ENCODE measurements around the gene ANO9. TPM values are rescaled to one million over a fixed set of nuclear protein-coding genes. Genes with fewer than 3 reads are reported as not detected.

Gene ANO9
- total and polyA plus RNA-seq, 10 donors = 10.2 to 53.8 (median 26.3) TPM

GRCh38 chr11:433111-433510 lies 8.7 kb downstream of the ANO9 start:
- no peak overlapping the region for H3K4me3 ChIP-seq
- H3K9me3 ChIP-seq = no peaks in the 10 kb centered on the region
- H3K27ac ChIP-seq = no peak overlapping the region
- 91 to 96% (median 94%) methylated on average over 17 of the region's 17 CpGs for WGBS, 5 donors
- TF ChIP-seq POLR2A (IDR thresholded peaks at IDR 0.05) = no peak
- no peak for TF ChIP-seq CTCF (IDR thresholded peaks at IDR 0.05 in 8 of 11, conservative IDR thresholded peaks at IDR 0.05 in 3 of 11)
- no peak for TF ChIP-seq POLR2AphosphoS5 (IDR thresholded peaks at IDR 0.05)
- intact Hi-C loops (cut with DNase I; ENCODE audit: low total_unique reads) = no loop called here
- no peak for DNase-seq
- H3K36me3 ChIP-seq = peaks cover 0 to 15% (median 0%) of the 10 kb centered on the region in 6 donors
- H3K4me1 ChIP-seq = no peaks in the 10 kb centered on the region
- peaks cover 0 to 9% (median 0%) of the 10 kb centered on the region in 7 donors for H3K27me3 ChIP-seq (replicated peaks in 1 of 7)

GRCh38 chr11:432501-433100 lies 9.2 kb downstream of the ANO9 start:
- H3K36me3 ChIP-seq = peaks cover 0 to 16% (median 0%) of the 10 kb centered on the region in 6 donors
- WGBS, 5 donors = 89 to 96% (median 93%) methylated on average over 18 to 20 of the region's 20 CpGs
- no peak overlapping the region for H3K4me3 ChIP-seq
- intact Hi-C loops (cut with DNase I; ENCODE audit: low total_unique reads) = no loop called here
- H3K9me3 ChIP-seq = no peaks in the 10 kb centered on the region
- TF ChIP-seq POLR2A (IDR thresholded peaks at IDR 0.05) (no peak), POLR2AphosphoS5 (IDR thresholded peaks at IDR 0.05) (no peak), CTCF (IDR thresholded peaks at IDR 0.05 in 8 of 11, conservative IDR thresholded peaks at IDR 0.05 in 3 of 11) (no peak)
- DNase-seq = no peak
- H3K27ac ChIP-seq = no peak overlapping the region
- no peaks in the 10 kb centered on the region for H3K4me1 ChIP-seq
- peaks cover 0 to 6% (median 0%) of the 10 kb centered on the region in 7 donors for H3K27me3 ChIP-seq (replicated peaks in 1 of 7)

- TF ChIP-seq POLR2AphosphoS5 (IDR thresholded peaks at IDR 0.05) (no peak), CTCF (IDR thresholded peaks at IDR 0.05 in 8 of 11, conservative IDR thresholded peaks at IDR 0.05 in 3 of 11) (no peak), POLR2A (IDR thresholded peaks at IDR 0.05) (no peak)
- WGBS, 5 donors = 85 to 95% (median 89%) methylated on average over 10 to 13 of the region's 13 CpGs
- intact Hi-C loops (cut with DNase I; ENCODE audit: low total_unique reads) = no loop called here
- peaks cover 0 to 16% (median 0%) of the 10 kb centered on the region in 6 donors for H3K36me3 ChIP-seq
- H3K27me3 ChIP-seq (replicated peaks in 1 of 7) = no peaks in the 10 kb centered on the region
- no peak for DNase-seq
- no peaks in the 10 kb centered on the region for H3K4me1 ChIP-seq
- H3K4me3 ChIP-seq = no peak overlapping the region
- no peaks in the 10 kb centered on the region for H3K9me3 ChIP-seq
- no peak overlapping the region for H3K27ac ChIP-seq
Observed at GRCh38 chr11:431921-432320, 9.9 kb downstream of the ANO9 start.

- TF ChIP-seq CTCF (IDR thresholded peaks at IDR 0.05 in 8 of 11, conservative IDR thresholded peaks at IDR 0.05 in 3 of 11) (no peak), POLR2A (IDR thresholded peaks at IDR 0.05) (no peak), POLR2AphosphoS5 (IDR thresholded peaks at IDR 0.05) (no peak)
- no peak for DNase-seq
- no peaks in the 10 kb centered on the region for H3K27me3 ChIP-seq (replicated peaks in 1 of 7)
- WGBS, 5 donors = 66 to 74% (median 73%) methylated on average over 7 to 25 of the region's 25 CpGs
- peaks cover 0 to 16% (median 0%) of the 10 kb centered on the region in 6 donors for H3K36me3 ChIP-seq
- intact Hi-C loops (cut with DNase I; ENCODE audit: low total_unique reads) = no loop called here
- no peaks in the 10 kb centered on the region for H3K9me3 ChIP-seq
- no peaks in the 10 kb centered on the region for H3K4me1 ChIP-seq
- no peak overlapping the region for H3K27ac ChIP-seq
- H3K4me3 ChIP-seq = no peak overlapping the region
Observed at GRCh38 chr11:429931-430456, 11.8 kb downstream of the ANO9 start.

Data from spleen (tissue), 11 donors.